GM18511 (cell line): Measurements from ENCODE around the gene COL28A1.
"Not testable (repeated sequence)": the region's sequence is repeated elsewhere in the genome, so short reads cannot be mapped to it uniquely, and the experiment has no call there.

ENCODE experiments used
- ATAC-seq: cut with Tn5 transposase; IDR thresholded peaks from one replicate; pipeline ENCODE4 v1.9.1; 2021; ENCODE audit warnings: mild to moderate bottlenecking, moderate library complexity; ENCODE audit not compliant: unreplicated experiment

The COL28A1 gene

DNA sequence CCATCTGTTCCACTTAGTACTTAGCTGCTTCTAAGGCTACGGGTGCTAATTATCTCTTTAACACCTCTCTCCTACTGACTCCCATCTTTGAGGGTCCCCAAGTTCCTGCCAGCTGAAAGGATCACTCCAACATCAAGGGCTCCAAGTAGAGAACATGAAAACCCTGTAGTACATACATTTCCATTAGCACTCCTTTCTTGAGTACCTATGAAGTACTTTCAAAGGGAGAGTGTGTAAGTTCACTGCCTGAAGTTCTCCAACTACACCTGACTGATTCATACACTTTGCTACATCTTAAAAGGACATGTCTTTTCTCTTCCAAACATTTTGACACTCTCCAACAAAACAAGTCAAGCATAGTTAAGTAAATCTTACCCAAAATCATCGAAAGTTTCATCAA is 113.8 kb downstream of the COL28A1 start:
- ATAC-seq: no peak

DNA sequence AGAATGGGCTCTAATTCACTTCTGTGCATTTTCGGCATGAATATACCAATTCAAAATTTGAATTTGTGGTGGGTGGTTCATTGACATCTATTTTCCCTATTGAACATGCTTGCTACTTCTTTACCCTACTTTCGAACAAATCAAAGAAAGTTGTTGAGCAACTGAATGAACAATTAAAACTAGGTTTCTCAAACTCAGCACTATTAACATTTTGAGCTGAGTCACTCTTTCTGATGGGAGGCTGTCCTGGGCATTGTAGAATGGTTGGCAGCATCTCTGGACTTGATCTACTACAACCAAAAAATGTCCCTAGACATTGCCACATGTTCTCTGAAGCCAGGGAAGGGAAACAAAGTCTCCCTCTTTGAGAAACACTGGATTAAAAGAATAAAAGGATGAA is 116.7 kb downstream of the COL28A1 start:
- no peak for ATAC-seq

- no peak for ATAC-seq
Measured at GRCh38 chr7:7417851-7418250, 117.8 kb downstream of the COL28A1 start.

DNA sequence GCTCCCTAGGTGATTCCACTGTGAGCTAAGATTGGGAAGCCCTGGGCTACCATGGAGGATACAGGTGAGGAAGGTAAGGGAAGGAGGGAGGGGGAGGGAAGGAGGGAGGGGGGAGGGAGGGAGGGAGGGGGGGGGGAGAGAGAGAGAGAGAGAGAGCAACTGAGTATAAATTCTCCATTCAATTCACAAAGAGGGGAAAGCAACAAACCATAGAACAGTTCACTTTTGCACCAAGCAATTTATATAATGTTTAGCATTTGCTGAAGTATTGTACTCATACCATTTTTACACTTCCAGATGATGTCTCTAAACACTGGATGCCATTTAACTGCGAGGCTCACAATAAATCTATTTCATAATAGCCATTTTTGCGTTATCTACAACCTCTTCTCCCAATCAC is 118.3 kb downstream of the COL28A1 start:
- no peak for ATAC-seq

GRCh38 chr7:7416031-7416858 is 119.4 kb downstream of the COL28A1 start:
- peak; percentile 78 for ATAC-seq

GRCh38 chr7:7414791-7415603 is 120.7 kb downstream of the COL28A1 start:
- no peak for ATAC-seq

GRCh38 chr7:7408001-7408770 is 127.5 kb downstream of the COL28A1 start:
- ATAC-seq: no peak

DNA sequence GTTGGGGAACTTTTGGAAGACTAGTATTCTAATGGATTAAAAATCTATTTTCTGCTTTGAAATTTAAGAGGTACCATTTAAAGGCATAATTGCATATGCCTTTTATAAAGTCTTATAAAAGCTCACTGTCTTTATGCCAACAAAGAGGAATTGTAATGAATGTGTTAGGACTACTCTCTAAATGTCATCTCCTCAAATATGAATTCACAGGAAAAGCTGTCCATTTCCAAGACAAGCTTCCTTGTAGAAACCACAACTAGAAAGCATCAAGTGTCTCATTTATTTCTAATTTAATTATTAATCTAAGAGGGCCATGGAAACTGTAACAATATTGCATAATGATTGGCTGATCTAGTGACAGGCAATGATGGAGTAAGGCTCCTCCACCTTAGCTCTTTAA is 130.2 kb downstream of the COL28A1 start:
- no peak for ATAC-seq

- ATAC-seq: no peak
Measured at GRCh38 chr7:7399707-7400106, 136.0 kb downstream of the COL28A1 start.

- no peak for ATAC-seq
Measured at GRCh38 chr7:7395785-7396184, 139.9 kb downstream of the COL28A1 start.

- ATAC-seq: not testable (repeated sequence)
Measured at GRCh38 chr7:7388164-7388563, 147.5 kb downstream of the COL28A1 start.

GRCh38 chr7:7385421-7385820 is 150.3 kb downstream of the COL28A1 start:
- ATAC-seq: no peak

GRCh38 chr7:7384228-7384627 is 151.4 kb downstream of the COL28A1 start:
- no peak for ATAC-seq

GRCh38 chr7:7375538-7375937 is 160.1 kb downstream of the COL28A1 start:
- ATAC-seq: no peak

DNA sequence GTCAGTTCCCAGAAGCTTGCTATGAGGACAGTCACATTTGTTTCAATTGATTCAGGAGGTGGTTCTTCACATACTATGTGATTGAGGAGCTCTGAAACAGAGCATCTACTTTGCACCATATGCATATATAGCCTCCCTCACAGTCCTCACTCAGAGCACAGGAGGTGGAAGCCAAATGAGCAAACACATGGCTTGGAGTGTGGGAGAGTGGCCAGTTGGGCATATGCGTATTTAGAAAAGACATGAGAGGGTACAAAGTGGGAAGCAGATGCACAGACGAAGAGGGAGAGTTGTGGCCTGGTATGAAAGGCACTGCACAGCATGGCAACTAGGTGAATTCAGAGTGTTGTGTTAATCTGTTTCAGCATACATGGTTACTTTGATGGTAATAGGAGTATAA is 165.6 kb downstream of the COL28A1 start:
- no peak for ATAC-seq

- ATAC-seq: no peak
Measured at GRCh38 chr7:7369134-7369533, 166.5 kb downstream of the COL28A1 start.

- ATAC-seq: no peak
Measured at GRCh38 chr7:7354674-7355073, 181.0 kb downstream of the COL28A1 start.

DNA sequence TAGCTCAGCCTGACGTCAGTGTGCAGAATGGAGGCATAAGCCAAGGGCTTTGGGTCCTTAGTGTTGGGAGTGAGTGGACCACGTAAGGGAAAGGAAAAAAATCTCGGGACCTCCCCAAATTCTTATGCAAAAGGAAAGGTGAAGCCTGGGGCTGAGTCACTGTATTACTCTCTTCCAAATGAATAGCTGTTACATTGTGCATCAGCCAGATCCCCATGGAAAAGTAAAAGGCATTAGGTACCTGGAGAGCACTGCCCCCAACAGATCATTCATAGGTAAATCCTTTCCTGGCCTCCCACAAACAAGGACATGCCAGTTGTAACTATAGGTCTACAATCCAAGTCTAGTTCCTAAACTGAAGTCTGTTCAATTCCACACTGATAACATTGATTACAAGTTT is 182.8 kb downstream of the COL28A1 start:
- ATAC-seq: no peak

DNA sequence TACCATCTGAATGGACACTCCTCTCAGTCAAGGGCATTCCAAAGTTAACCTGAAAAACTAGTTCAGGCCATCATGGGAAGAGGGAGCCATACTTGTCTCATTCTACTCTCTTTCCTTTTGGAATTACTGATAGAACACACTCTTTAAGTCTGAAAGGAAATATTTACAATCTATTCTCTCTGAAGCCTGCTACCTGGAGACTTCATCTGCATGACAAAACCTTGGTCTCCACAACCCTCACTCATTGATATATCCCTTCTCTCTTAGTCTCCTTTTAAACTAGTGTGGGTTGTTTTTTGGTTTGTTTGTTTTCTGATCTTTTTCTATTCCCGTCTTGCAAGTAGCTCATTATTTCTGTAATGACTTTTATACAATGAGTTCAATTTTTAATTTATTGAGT is 183.8 kb downstream of the COL28A1 start:
- no peak for ATAC-seq

DNA sequence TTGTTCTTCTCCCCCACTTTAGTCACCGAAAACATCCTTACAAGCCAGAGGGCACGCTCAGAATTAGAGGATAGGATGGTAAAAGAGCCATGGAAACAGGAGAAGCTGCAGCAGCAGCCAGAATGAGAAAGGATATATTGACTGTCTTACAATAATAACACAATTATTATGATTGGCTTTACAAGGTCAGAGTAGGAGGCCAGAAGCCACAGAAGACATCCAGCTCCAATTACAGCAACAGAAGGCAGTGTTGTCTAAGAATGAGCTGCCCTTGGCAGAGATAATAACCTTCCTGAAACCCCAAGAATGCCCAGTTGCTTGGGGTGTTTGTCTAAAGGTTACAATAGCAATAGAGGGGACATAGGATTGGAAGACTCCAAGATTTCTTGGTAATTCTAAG is 184.5 kb downstream of the COL28A1 start:
- no peak for ATAC-seq

- no peak for ATAC-seq
Measured at GRCh38 chr7:7349156-7349555, 186.5 kb downstream of the COL28A1 start.
